ENCODE measurements around the gene GJC3.
A peak's percentile ranks its signal among the peaks of the same experiment; 100 is the strongest.
"Not testable (repeated sequence)": the region's sequence is repeated elsewhere in the genome, so short reads cannot be mapped to it uniquely, and the experiment has no call there.

The GJC3 gene

DNA sequence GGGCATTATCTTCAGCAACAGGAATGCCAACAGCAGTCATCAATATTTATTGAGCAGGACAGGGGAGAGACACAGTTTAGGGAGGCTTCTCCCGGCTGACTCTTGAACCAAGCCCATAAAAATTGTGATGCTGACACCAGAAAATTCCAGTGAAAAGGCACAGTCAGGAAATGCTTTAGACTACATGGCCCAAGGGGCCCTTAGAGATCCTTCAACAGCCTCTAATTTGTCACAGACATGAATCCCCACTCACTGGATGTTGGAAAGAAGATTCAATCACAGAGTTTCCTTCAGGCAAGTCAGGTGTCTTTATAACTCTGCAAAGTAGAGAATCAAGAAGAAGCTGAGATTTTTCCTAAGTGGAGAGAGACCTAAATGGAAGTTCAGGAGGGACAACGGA, 1.2 kb downstream of the GJC3 start:
- no peak for DNase-seq

DNA sequence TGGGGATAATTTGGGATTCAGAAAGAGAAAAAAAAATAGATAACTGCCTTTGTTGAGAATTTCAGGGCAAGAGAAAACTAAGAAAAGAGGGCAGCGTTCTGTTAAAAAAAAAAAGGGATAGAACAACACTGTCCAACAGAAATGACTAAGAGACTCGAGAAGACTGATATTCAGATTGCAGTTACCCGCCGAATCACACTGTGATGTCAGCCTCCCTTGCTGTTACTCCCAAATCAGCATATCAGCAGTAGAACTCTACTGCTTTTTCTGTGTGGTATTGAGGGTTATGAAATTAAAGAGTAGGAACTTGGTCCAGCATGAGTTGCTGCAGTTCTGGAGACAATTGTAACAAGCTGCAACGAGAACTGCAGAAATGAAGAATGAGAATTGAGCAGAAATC, 1.9 kb downstream of the GJC3 start:
- DNase-seq, result no peak

DNA sequence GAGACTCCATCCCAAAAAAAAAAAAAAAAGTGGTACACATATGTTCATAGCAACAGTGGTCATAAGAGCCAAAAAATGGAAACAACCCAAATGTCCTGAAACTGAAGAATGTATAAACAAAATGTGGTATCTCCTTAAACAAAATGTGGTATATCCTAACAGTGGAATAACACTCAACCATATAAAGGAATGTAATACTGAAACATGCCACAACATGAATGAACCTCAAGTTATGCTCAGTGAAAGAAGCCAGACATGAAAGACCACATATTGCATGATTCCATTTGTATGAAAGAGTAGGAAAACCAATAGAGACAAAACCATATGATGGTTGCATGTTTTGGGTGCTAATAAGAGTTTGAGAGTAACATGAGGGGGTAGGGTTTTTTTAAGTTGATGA, 3.1 kb downstream of the GJC3 start:
- no peak for DNase-seq

DNA sequence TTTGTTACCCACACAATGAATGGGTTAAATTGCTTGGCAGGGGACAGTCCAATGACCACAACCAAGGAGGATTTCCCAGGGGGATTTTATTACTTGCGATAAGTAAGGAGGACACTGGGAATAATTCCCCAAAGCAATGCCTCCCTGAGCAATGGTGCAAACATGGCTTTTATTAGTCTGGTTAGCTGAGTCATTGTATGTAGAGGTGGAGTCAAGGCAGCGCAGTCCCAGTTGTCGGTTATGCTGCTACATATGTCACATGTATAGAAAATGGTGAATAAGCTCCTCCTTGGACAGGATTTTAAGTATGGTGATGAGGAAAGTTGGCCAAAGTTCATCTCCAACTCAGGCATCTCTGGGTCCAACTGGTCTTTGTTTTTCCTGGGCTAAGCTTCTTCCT, 6.2 kb downstream of the GJC3 start:
- no peak for DNase-seq

DNA sequence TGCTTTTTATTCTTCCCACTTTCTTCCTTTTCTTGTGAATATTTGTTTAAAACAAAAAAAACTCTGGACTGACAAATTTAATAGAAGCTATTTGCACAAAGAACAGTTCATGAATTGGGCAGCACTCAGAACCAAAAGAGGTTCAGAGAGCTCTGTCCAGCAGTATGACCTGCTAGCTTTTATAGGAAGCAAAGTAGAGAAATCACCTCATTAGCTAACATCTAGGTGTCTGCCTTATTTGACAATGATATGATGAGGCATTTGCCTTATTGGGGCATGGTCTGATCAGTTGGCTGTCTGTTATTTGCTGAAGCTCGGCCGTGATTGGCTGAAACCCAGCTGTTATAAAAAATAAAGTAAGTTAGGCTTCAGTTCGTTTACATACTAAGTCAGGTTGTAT, 9.3 kb downstream of the GJC3 start:
- no peak for DNase-seq

DNA sequence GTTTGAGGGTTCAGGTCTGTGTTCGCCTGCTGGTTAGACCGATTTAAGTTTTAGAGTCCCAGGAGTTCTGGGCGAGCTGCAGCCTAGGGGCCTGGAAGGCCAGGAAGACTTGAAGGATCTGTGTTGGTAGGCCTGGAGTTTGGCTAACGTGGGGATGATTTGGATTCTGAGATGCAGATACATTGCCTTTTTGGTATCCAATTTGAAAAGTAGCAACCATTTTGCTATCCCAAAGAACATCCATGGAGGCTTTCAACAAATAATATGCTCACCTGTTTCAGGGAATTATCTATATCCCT, 9.7 kb downstream of the GJC3 start:
- no peak for DNase-seq

DNA sequence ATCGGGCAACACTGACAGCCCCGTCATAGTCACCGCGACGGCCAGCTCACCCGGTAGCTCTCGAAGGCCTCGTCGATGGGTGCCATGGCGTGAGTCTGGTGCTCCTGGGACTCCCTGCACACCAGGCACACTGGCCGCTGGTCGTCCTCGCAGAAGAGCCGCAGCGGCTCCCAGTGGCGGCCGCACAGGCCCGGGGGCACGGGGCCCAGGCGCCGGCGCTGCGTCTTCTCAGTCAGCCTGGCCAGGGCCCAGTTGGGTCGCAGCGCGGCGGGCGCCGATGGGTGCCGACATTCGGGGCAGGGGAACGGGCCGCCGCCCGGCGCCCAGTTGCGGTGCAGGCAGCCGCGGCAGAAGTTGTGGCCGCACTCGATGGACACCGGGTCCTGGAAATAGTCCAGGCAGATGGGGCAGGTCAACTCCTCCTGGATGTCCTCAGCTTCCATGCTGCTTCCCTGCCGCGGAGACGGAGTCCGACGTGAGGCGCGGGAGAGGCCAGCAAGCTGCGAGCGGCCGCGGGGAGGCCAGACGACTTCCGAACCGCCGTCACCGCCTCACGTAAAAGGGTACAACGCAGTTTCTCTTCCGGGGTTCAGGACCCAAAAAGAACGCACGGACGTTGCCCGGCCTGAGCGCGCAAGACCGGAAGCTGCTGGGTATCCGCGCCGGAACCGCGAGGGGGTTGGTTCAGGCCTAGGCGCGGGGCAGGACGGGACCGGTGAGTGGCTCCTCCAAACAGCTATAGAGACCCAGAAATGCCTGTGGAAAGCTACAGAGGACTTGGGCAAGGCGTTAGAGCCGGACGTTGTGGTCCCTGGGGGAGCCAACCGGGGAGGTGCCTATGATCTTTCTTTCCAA, 10.2 kb downstream of the GJC3 start, which contains the start of gene TRIM4:
TSS of gene TRIM4 (minus strand) at position 572 of the 855 bp plus-strand sequence. CDS start at position 443, 129 bp downstream.
- peak; percentile 91 for DNase-seq

DNA sequence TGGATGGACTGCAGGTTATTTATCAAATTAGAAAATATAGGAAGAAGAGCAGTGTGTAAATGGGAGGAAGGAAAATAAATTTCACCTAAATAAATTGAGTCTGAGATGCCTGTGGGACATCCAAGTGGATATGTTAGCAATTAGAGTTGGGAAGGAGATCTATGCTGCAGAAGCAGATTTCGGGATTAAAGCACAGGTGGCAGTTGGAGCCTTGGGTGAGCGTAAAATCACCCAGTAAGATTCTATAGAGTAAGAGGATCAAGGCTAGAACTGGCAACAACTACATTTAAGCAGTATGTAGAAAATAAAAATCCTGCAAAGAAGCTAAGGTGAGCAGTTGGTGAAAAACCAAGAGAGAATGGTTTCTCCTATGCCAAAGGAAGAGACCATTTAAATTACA, 18.4 kb downstream of the GJC3 start:
- DNase-seq, result no peak

DNA sequence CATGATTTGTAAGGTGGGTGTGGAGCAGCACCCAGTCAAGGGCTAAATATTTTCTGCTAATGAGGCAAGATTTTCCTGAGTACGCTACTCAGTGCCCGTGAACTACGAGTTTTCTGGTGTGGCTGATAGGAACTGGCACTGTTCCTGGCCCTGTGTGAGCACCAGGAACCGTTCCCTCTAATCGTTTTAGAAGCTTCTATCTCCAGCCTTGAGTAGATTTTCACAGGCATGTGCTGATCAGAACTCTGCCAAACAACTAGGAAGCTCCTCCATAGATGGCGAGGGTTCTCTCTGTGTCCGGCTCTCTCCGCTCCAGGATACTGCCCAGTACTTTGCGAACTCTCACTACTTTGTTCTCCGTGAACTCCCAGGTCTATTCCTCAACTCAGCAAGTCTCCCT, 27.8 kb downstream of the GJC3 start:
- no peak for DNase-seq

DNA sequence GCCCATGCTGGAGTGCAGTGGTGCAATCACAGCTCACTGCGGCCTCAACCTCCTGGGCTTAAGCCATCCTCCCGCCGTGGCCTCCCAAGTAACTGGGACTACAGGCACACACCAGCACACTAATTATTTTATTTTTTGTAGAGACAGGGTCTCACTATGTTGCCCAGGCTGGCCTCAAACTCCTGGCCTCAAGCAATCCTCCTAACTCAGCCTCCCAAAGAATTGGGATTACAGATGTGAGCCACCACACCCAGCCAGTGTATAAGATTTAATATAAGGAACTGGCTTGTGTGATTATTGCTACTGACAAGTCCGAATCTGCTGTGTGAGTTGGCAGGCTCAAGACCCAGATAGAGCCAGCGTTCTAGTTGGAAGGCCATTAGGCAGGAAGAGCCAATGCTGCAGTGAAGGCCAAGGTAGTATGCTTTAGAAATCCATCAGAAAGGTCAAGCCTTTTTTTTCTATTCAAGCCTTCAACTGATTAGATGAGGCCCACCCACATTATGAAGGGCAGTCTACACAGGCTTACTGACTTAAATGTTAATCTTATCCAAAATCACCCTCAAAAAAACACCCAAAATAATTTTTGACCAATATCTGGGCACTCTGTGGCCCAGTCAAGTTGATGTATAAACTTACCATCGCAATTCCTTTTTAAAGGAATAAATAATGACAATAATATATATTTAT, 29.4 kb downstream of the GJC3 start:
- no peak for DNase-seq

DNA sequence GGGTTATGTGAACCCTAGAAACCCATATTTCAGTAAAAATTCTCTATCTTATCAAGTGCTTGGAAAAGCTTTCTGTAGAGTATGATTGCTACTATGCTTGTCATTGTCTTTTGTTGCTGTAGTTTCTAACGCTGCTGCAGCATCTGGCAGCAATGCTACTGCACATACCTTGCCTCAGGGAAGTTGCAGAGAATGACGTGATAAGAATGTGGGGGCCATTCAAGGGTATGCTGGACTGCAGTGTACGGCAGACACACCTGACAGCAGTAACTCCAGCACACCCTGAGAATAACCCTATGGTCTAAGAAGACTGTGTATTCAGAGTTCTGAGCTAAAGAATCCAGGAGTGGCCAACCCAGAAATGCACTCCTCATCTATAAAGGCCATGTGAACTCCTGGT, 30.6 kb downstream of the GJC3 start:
- no peak for DNase-seq

DNA sequence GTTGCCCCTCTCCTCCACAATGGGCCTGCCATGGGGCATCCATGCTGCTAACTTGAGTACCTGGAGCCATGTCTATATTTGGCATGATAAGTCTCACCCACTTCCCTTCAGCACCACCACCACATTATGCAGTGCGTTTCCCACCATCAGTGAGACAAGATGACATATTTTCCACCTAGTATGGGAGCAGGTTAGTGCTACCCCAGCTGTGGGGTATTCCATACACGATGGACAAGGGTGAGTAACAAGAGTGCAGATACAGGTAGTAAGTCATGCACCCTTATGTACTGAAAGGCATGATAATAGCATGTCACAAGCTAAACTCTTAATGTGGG, 31.4 kb downstream of the GJC3 start:
- DNase-seq, result no peak

DNA sequence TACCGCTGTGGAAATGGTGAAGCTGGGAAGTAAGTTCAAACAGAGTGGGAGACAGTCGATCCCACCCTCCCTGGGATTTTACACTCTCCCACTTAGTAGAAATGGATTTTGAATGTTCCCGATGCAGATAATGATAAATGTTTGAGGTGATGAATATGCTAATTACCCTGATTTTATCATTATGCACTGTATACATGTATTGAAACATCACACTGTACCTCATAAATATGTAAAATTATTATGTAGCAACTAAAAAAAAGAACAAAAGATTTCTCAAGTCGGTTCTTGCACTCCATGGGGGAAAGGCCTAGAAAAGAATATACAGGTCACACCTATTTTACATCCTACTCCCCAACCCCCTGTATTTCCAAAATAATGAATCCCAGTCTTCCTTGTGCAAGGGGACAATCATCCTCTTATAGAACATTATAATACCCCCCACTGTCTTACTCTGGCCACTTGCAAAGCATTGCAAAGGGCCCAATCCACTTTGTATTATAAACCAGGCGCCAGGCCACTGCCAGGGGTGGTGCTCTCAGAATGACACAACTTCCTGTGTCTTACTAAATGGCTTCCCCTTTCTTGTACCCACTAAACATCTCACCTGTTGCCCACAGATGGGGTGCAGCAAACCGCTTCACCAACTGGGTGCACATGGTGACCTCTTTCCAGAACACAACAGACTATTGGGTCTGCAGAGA, 31.9 kb downstream of the GJC3 start:
- DNase-seq, result no peak

DNA sequence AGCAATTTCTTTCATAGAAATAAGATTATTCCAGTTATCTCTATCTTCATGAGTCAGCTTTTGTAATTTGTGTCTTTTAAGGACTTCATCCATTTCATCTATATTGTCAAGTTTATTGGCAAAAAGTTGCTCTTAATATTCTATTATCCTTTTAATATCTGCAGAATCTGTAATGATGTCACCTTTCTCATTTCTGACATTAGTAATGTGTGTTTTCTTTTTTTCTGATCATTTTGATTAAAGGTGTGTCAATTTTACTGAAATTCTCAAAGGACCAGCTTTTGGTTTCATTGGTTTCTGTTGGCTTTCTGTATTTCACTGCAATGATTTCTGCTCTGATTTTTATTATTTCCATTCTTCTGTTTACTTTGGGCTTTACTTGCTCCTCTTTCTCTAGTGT, 34.7 kb downstream of the GJC3 start:
- no peak for DNase-seq

DNA sequence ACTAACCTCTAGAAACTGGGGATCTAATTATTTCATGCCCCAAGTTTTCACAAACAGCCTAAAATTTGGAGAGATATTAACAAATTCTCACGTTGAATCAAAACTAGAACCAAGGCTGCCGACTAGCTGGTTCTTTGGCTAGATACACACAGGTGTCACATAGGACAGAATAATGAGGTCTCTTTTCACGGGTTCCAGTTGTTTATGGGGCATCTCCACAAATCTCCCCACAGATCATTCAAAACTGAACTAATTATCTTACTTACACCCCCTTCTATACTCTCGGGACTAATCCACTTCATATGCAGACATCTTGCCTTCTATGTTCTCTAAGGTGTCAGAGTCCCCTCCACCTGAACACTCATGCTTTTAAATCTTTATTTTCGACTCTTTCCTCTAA, 36.1 kb downstream of the GJC3 start:
- DNase-seq, result no peak

DNA sequence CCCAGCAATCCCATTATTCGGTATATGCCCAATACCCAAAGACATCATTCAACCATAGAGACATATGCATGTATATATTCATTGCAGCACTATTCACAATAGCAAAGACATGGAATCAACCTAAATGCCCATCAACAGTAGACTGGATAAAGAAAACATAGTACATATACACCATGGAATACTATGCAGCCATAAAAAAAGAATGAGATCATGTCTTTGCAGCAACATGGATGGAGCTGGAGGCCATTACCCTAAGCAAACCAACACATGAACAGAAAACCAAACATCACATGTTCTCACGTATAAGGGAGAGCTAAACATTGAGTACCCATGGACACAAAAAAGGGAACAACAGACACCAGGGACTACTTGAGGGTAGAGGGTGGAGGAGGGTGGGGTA, 39.1 kb downstream of the GJC3 start:
- not testable (repeated sequence) for DNase-seq

DNA sequence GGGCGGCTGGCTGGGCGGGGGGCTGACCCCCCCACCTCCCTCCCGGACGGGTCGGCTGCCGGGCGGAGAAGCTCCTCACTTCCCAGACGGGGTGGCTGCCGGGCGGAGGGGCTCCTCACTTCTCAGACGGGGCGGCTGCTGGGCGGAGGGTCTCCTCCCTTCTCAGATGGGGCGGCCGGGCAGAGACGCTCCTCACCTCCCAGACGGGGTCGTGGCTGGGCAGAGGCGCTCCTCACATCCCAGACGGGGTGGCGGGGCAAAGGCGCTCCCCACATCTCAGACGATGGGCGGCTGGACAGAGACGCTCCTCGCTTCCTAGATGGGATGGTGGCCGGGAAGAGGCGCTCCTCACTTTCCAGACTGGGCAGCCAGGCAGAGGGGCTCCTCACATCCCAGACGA, 41.1 kb downstream of the GJC3 start:
- not testable (repeated sequence) for DNase-seq

DNA sequence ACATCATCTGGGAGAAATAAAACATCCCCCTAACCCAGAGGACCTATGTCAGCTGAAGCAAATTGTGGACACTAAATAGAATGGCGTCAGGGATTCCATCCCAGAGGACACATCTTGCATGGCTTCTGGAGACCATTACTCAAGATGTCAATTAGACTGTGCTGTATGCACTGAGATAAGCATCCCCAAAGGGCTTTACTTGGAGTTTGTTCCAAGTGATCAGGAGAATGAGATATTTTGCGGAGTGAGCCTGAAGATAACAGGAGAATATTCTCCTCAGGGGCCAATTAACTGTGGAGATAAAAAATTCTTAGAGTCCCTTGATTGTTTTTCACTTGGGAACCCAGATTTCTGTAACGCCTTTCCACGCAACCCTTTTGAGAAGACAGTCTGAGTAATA, 48.0 kb downstream of the GJC3 start:
- DNase-seq, result no peak

DNA sequence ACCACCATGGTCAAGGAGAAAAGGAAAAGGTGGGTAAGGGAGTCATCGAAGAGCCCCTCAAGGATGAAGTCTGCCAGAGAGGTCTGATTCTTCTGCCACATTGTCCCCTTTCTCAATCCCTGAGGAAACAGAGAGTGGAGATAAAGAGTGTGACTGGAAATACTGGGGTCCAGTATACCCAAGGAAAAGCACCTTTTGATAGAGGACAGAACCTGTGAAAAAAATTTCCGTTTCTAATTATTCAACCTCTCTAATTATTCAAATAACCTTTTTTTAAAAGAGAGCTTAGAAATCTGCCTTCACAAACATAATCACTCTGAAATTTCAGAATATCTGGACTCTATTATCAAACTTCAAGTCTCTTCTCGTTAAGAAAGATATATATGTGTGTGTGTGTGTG, 52.5 kb downstream of the GJC3 start, which contains the start of gene OR2AE1:
TSS of gene OR2AE1 (minus strand) at position 101 of the 400 bp plus-strand sequence. CDS start at position 101, 0 bp downstream.
- DNase-seq, result no peak

DNA sequence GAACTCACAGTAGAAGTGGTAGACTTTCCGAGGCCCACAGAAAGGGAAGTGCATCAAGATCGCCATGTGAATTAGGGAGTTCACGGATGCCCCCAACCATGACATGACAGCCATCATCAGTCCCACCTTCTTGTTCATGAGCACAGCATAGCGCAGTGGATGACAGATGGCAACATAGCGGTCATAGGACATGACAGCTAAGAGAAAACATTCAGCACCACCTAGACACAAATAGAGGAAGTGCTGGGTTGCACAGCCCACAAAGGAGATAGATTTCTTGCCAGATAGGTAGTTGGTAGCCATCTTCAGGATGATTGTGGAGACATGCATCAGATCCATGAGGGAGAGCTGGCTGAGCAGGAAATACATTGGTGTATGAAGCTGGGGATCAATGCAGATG, 52.9 kb downstream of the GJC3 start:
- no peak for DNase-seq
